HG03565 (cell line): ENCODE results near the gene SRCIN1.

Experiments
- ATAC-seq: cut with Tn5 transposase; IDR thresholded peaks from one replicate; pipeline ENCODE4 v1.9.1; 2021; ENCODE audit warnings: mild to moderate bottlenecking, moderate library complexity; ENCODE audit not compliant: unreplicated experiment

The SRCIN1 gene

DNA sequence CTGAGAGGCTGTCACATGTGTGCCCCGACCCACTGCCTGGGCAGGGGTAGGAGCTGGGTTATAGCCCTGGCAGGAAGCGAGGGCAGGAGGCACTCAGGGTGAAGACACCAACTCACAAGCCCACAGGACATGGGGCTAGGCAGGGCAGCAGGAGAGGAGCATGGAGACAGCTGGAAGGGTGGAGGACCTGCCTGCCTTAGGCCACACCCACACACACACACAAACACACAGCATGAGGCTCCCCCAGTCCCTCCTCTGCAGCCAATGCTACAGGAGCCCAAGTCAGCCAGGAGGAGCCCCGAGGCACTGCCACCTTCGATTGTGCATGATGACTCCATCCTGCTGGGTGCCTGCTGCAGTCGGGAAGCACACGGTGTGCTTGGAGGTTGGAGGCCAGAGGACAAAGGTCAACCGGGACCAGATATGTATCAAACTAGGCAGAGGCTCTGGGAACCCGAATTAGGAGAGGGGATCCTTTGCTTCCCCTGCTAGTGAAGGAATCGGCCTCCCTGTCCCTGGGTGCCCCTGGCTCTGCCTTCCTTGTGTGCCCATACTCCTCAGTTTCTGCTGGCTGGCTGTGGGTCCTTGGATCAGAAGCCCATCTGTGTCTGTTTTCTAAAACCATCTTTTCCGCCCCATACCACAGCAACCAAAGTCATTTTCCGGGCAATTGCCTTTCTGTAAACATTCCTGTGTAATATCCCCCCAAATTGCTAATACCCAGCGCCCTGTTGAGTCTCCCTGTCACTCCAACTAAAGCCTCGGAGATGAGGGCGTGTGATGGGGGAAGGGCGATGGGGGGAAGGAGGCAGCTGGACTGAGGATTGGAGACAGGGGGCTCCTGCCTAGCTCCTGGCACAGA, 20.5 kb downstream of the SRCIN1 start:
- ATAC-seq, result no peak

DNA sequence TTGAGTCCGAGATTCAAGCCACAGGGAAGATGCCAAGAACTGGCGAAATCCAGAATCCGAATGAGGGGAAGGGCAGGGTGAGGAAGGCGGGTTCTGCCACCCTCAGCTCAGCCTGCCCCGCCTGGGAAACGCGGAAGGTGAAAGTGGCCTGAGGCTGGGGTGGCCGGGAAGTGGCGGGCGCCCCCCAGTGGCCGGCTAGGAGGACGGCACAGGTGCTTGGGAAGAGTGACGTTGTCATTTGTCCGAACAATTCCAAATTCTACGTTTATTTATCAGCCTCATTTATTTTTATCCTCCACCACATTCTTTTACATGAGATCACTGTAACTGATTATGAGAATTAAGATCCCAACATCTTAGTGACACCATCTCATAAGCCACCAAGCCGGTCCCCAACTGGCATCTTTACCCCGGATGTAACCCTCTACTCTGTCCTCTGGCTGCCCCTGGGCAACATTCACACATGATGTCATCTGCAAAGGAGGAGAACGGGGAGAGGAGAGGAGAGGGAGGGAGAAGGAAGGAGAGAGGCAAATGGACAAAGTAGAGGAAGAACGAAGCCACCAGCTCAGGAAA, 21.3 kb downstream of the SRCIN1 start:
- no peak for ATAC-seq

DNA sequence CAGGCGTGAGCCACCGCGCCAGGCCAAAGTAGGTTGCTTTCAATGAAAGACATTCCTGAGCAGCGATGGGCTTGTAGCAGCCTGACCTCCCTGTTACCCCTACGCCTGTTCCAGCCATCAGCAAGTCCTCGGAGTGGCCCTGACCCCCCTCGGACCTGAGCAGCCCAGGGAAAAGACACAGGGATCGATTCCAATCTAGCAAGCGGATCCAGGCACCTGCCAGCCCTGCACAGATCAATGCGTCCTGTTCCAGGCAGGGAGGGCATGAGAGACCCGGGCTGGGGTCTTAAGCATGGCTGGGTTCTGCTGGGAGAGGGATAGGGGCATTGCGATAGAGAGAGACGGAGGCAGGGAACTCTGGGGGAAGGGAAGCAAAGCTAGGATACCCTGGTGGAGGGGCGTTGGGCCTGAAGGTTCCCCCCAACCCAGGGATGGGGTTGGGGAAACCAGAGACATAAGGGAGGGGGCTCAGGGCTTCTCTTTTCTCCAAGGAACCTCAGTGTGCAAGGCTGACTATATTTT, 21.9 kb downstream of the SRCIN1 start:
- no peak for ATAC-seq

DNA sequence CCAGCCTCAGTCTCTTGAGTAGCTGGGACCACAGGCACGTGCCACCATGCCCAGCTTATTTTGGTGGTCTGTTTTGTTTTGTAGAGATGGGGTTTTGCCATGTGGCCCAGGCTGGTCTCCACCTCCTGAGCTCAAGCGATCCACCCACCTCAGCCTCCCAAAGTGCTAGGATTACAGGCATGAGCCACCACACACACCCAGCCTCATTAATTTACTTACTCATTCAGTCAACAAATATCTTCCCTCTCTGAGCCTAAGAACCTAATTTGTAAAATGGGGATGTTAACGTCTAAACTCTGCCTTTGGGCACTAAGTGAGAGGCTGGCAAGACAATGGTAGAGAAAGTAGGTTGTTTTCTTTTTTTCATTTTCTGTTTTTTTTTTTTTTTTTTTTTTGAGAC, 22.6 kb downstream of the SRCIN1 start:
- ATAC-seq, result no peak

DNA sequence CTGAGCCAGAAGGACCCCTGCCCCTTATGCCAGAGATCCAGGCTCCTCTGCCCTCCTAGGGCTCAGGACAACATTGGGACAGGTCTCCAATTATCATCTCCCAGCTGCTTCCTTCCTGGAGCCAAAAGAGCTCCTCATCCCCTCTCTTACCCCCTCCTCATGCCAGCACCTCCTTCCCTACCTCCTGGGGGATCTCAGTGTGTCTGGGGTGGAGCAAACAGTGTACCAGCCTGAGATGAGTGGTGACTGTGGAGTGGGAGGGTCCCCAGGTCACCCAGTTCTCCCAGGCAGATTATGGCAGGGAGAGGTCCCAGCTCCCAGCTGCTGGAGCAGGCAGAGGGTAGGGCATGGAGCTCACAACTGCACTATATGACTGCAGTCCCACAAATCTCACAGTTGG, 23.7 kb downstream of the SRCIN1 start:
- ATAC-seq, result no peak

DNA sequence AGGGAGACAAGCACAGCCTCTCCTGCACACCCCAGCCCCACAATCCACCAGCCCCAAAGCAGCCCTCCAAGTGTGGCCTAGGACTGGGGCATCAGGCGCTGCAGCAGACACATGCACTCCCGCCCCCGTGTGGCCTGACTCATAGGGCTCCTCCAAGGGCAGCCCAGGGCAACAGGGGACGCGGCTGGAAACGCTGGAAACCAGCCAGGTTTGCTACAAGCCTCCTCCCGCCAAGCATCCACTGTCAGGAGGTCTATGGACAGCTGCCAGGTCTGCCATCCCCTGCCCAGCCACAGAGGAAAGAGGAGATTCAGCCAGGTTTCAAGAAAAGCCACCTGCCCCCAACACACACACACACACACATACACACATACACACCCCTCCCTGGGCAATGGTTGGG, 25.8 kb downstream of the SRCIN1 start:
- no peak for ATAC-seq

DNA sequence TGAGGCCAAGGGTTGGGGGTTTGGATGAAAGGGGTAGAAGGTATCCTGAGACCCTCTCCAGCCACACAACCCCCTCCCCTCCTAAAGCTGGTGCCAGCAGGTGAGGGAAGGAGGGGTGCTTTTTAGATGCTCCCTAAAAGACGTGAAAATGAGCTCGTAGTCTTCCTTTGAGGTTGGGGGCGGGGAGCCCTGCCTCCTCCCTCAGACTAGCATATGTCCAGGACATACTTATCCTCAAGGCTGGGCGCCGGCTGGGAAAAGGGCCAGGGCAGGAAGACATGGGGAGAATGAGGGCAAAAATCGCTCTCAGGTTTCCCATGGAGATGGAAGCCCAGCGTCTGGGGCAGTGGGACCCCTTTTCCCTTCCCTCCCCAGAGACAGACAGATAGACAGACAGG, 26.7 kb downstream of the SRCIN1 start:
- ATAC-seq, result no peak

DNA sequence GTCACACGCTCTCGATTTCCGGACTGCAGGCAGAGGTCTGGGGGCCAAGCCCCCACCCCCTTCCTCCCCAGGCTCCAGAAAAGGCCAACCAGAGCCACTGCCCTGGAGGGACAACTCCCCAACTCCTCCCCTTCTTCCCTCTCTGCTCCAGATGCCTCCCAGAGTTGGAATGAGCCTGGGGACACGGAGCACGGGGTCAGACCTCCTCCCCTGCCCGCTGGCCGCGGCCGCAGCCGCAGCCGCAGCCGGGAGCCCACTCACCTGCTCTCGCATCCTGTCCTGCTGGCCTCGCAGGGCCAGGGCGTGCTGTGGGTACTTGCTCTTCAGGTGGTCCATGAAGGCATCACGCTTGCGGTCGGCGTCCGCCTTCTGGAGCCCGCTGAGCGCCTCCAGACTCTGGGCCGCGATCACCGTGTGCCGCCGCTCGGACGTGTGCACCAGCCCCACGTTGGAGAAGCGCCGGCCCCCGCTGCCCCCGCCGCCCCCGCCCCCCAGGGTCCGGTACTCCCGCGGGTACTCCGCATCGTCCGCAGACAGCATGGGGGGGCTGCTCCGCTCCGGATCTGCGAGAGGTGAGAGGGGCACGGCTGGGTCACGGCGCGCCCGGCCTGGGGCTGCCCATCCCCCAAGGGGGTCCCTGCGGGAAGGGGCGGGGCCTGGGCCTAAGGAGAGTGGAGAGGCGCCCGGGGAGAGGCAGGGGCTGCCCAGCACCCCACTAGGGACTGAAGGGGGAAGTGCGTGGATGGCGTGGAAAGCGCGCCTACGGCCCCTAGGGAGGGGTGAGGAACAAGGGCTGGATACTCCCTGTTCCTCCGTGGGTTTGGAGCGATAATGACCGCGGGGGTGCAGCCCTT, 27.3 kb downstream of the SRCIN1 start:
- no peak for ATAC-seq

DNA sequence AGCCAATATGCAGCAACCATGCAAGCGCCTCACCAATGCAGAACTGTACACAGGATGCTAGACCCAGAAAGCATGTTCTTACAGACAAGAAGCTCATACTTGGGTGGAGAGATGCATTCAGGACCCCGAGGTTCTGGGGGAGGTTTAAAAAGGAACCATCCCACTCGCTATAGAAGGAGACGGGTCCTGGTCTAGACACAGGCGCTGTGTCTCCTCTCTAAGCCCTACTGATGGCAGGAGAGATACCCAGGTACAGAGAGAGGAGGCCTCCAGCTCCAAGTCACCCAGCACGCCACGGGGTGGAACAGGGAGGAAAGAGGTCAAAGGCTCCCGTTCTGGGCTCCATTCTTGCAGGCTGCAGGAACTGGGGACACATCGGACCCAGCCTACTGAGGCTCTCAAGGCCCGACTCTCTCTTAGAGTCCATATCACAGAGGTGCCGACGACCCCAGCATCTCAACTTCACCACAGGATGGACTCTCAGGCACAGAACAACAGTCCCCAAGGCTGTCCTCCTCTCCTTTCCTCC, 28.0 kb downstream of the SRCIN1 start:
- ATAC-seq, result no peak

DNA sequence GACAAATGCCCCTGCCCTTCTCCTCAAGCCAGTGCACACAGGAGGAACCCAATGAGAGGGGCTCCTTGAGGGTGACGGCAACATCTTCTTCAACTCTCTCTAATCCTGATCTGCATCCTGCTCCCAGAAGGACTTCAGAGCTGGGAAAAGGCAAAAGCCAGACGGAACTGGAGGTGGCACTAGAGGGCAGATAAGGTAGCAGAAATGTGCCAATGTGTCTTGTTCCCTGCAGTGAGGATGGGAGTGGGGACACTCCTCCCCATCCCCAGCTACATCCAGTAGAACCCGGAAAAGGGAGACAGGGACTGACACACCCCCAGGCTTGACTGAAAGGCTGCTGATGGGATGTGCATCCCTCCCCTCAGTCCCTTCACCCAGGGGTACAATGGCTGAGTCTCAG, 28.5 kb downstream of the SRCIN1 start:
- ATAC-seq, result no peak

DNA sequence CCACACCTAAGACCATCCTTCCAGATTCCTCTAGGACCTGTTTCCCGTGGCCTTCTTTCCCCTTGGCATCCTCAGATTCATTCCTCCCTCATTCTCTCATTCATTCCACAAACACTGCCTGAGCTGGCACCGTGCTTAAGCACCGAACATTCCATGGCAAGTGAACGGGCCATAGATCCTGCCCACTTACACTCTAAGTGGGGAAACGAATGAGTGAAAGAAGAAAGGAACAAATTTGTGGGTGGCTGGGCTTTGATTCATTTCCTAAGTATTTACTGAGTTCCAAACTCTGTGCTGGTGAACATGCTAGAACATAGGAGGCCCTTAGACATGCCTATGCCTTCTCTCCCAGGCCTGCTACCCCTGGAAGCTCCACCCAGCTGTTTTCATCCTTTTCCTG, 30.0 kb downstream of the SRCIN1 start:
- no peak for ATAC-seq

DNA sequence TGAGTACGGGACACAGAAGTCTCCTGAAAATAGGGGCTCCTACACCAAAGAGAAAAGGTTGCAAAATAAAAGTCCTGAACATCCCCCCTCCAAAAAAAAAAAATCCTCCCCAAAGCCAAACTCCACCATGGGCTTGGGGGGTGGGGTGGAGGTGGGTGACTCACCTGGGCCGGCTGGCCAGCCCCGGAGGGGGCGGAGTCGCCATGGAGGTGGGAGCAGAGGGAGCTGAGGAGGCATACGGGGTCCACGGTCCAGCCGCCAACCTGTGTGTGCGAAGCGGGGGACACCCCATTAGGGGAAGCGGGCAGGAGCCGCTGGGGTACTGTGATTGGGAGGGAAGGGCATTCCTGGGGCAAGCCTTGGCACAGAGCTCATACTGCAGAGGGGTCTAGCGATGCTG, 31.0 kb downstream of the SRCIN1 start:
- no peak for ATAC-seq

DNA sequence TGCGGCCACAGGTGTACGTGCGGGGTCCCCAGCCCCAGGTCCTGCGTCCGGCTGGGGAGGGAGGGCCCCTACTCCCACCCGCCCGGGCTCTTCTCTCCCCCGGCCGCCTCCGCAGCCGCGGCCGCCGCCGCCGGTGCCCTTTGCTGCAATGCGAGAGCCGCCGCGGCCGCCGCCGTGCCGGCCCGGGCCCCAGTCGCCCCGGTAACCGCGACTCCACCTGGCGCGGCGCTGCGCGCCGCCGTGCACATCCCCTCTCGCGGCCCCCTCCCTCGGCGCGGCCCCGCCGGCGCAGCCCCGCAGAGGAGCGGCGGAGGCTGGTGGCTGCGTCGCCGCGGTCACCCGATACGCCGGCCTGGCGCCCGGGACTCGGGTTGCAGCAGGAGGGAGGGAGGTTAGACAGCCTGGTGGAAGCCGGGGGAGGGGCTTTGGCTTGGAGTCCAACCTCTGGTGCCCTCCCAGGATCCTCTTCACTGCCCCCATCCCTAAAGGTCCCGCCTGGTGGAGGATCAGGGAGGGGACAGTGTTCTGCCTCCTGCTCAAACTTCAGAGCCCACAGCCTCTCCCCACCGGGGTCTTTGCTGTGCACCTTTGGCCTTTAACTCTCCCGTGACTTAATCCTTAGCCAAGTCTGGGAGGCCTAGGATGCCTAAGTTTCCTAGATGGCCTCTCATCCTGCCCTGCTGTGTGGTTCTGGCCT, 32.9 kb downstream of the SRCIN1 start:
- no peak for ATAC-seq

DNA sequence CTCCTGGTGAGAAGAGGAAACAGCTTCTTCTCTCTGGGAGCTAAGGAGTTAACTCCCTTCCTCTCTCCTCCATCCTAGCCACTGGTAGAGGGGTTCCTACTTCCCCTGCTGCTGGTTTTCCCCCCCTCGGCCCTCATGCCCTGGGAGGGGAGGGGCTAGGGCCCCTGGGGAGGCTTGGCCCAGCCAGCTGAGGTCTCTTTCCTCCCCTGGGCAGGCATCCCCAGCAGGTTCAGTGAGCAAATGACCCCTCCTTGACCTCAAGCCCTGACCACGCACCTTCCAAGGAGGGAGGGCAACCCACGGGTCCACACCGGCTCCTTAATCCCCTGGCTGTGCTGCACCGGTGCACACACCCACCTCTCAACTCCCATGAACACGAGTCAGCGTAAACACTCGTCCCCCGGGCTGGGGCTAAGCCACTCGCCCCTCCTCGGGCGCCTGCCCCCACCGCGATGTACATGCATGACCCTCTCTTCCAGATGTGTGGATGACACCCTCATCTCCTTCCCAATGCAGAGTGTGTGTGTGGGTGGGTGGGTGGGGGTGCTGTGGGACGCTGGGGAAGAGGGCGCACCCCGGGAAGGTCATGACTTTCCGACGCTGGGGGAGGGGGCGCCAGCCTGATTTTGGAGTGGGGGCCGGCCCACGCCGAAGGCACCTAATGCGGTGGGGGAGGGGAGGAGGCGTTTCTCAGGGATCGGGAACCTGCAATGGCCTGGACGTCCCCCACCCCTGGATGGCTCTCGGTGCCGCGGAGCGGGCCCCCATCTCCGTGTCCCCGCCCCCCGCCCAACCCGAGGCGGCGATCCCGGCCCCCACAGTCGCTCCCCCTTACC, 33.7 kb downstream of the SRCIN1 start:
- ATAC-seq, result no peak

DNA sequence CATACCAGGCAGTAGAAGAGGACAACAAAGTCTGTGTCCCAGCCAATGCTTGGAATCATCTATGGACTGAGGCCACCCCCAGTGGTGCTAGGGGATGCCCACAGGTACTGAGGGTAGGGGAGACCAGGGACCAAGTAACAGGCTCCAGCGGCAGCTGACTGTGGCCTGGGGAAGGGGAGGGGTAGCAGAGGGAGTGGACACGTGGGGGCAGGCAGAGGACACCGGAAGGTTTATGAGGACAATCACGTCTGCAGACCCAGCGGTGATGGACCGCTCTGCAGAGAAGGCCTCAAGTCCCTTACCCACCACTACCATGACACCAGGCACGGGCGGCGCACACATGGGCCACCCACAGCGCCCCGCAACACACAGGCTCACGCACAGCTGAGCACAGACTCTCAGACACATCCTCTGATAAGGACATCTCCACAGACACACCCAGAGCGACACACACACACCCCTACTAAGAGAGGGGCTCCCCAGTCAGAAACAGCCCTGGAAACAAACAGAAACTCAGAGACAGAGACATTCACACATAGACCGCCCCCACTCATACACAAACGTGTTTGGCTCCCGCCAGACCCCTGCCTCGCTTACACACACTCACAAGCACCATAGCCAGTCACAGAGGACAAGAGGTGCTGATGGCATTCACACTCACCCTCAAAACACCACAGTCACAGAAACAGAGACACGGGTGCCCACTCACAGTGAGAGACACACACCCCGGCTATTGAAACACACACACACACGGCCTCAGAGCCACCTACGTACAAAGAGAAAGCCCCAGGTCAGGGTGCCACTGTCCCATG, 35.8 kb downstream of the SRCIN1 start:
- no peak for ATAC-seq

DNA sequence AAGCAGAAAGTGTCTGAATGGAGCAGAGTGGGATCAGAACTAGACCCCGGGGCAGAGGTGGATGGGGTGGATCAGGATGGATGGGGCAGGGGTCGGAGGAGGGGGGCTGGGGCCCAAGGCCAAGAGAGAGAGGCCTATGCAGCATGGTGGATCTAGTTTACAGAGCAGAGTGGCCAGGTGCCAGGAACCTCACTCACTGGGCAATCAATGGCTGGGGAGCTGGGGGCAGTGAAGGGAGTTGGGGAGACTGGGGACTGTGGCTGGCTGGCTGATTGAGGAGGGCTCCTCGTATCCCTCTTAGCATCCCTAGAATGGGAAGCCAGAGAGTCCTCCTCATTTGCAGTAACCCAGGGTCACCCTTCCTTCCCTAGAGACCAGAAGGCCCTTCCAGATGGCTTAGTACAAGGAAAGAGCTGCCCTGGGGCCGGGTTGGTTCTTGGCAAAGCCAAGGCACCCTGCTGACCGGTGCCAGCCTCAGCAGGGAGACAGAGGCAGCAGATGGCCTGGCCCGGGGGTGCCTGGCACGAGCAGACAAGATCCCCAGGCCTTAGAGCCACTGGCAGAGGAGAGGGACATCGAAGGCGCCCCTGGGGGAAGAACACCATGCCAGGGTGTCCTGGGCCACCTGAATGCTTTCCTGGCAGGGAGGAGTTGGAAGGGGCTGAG, 36.8 kb downstream of the SRCIN1 start:
- no peak for ATAC-seq

DNA sequence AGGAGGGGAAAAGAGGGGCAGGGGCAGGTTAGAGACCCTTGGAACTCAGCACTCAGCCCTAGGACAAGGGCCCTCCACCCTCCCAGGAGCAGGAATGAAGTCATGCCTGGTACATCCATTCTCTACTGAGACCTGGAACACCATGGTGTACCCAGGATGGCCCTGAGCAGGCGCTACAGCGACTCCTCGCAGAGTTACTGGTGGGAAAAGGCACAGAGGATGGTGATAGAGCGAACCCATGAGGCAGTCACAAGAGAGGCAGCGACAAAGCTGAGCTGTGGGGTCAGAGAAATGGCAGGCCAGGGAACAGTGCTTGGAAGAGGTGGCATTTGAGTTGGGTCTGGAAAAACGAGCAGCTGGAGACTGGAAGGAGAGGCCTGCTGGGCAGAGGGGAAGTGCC, 37.5 kb downstream of the SRCIN1 start:
- ATAC-seq, result no peak

DNA sequence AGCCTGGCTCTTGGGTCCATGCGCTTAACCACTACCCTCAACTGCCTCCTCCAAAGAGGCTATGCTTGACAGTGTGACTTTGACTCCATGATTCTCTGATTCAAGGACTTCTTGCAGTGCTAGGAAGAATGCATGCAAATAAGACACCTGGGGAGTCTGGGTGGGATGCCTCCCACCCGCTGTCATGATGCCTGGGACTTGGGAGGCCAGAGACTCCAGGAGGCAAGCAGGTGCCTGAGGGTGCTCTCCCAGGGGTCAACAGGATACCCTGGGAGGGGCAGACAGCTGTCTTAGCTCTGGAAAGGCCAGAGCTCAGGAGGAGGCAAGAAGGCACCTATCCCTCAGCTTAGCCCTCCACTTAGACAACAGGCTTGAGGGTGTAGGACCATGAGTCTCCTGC, 38.4 kb downstream of the SRCIN1 start:
- ATAC-seq, result no peak

DNA sequence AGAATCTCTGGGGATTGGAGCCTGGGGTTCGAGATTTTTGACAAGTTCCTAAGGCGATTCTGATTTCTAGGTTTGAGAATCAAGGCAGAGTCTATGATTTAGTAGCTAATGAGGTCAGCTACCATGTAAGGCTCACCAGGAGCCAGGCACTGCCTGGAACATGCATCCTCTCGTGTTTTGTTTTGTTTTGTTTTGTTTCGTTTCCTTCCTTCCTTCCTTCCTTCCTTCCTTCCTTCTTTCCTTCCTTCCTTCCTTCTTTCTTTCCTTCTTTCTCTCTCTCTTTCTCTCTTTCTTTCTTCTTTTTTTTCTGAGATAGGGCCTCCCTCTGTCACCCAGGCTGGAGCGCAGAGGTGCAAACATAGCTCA, 39.1 kb downstream of the SRCIN1 start:
- no peak for ATAC-seq
